COR-L47 (cell line): Measurements from ENCODE around the gene OCA2.

Experiments used
- DNase-seq: peaks from one replicate; lab custom pipeline; 2025; lab: John Stamatoyannopoulos, UW

OCA2 gene

GRCh38 chr15:27845535-27846369 is 253.4 kb downstream of the OCA2 start:
- no peak for DNase-seq

GRCh38 chr15:27844018-27844666 is 255.0 kb downstream of the OCA2 start:
- DNase-seq, result no peak

- DNase-seq, result no peak
Observed at GRCh38 chr15:27843146-27843545, 256.0 kb downstream of the OCA2 start.

- no peak for DNase-seq
Observed at GRCh38 chr15:27842526-27842925, 256.6 kb downstream of the OCA2 start.

- DNase-seq, result no peak
Observed at GRCh38 chr15:27835233-27835939, 263.7 kb downstream of the OCA2 start.

GRCh38 chr15:27834684-27835083 is 264.4 kb downstream of the OCA2 start:
- DNase-seq, result no peak

- no peak for DNase-seq
Observed at GRCh38 chr15:27833974-27834373, 265.1 kb downstream of the OCA2 start.

- no peak for DNase-seq
Observed at GRCh38 chr15:27833178-27833577, 265.9 kb downstream of the OCA2 start.

- no peak for DNase-seq
Observed at GRCh38 chr15:27832237-27832596, 266.9 kb downstream of the OCA2 start.

GRCh38 chr15:27831384-27832236 is 267.5 kb downstream of the OCA2 start:
- DNase-seq, result no peak

GRCh38 chr15:27828746-27829145 is 270.4 kb downstream of the OCA2 start:
- DNase-seq, result no peak

GRCh38 chr15:27826902-27827714 is 272.0 kb downstream of the OCA2 start:
- DNase-seq, result no peak

- no peak for DNase-seq
Observed at GRCh38 chr15:27826411-27826810, 272.7 kb downstream of the OCA2 start.

- DNase-seq, result no peak
Observed at GRCh38 chr15:27824841-27825422, 274.2 kb downstream of the OCA2 start.

GRCh38 chr15:27821273-27821672 is 277.8 kb downstream of the OCA2 start:
- no peak for DNase-seq

- no peak for DNase-seq
Observed at GRCh38 chr15:27820722-27821121, 278.4 kb downstream of the OCA2 start.

GRCh38 chr15:27820232-27820631 is 278.9 kb downstream of the OCA2 start:
- no peak for DNase-seq

GRCh38 chr15:27817258-27817657 is 281.9 kb downstream of the OCA2 start:
- DNase-seq, result no peak

GRCh38 chr15:27816790-27817189 is 282.3 kb downstream of the OCA2 start:
- DNase-seq, result no peak

GRCh38 chr15:27815035-27815434 is 284.1 kb downstream of the OCA2 start:
- no peak for DNase-seq

GRCh38 chr15:27813139-27813538 is 286.0 kb downstream of the OCA2 start:
- no peak for DNase-seq
